WTC11 (cell line): Measurements from ENCODE around the gene LLGL1. TPM values are rescaled to one million over a fixed set of nuclear protein-coding genes. Genes with fewer than 3 reads are reported as not detected.

Source experiments
- ATAC-seq: fragments of 200-7000 bp; cut with Tn5 transposase; 2 replicates; pipeline ENCODE4 v1.10.0; 2021; ENCODE audit warnings: mild to moderate bottlenecking, moderate library complexity
- CTCF ChIA-PET: fragments of 300-600 bp; sonication (Branson Sonifier 250); formaldehyde crosslinking; loops from one replicate; lab custom pipeline; 2021; ENCODE audit warnings: antibody characterized with exemption; lab: Charles Lee
- POLR2A ChIA-PET: fragments of 350-600 bp; sonication (Branson Sonifier 250); formaldehyde crosslinking; loops from one replicate; lab custom pipeline; 2021; ENCODE audit warnings: antibody characterized with exemption; lab: Charles Lee
- DNase-seq: peaks from one replicate; pipeline ENCODE4 v3.0.0; 2021; ENCODE audit warnings: low spot score
- H3K27ac Mint-ChIP-seq: 2 replicates; pipeline ENCODE4 v1.8.0; 2021; ENCODE audit warnings: mixed read lengths
- H3K27me3 Mint-ChIP-seq: 2 replicates; pipeline ENCODE4 v1.8.0; 2021; ENCODE audit warnings: low read depth, mild to moderate bottlenecking, moderate library complexity, mixed read lengths
- H3K36me3 Mint-ChIP-seq: 2 replicates; pipeline ENCODE4 v1.8.0; 2021; ENCODE audit warnings: mixed read lengths
- H3K4me1 Mint-ChIP-seq: 2 replicates; pipeline ENCODE4 v1.8.0; 2022; ENCODE audit warnings: mixed read lengths
- H3K4me3 Mint-ChIP-seq: 2 replicates; pipeline ENCODE4 v1.8.0; 2021; ENCODE audit warnings: mild to moderate bottlenecking, moderate library complexity, mixed read lengths
- H3K9me3 Mint-ChIP-seq: 2 replicates; pipeline ENCODE4 v1.8.0; 2021; ENCODE audit warnings: mixed read lengths
- ATF1 ChIP-seq: sonication (generic); formaldehyde crosslinking; IDR thresholded peaks from 2 replicates; pipeline ENCODE4 v1.8.1; 2023; ENCODE audit warnings: mild to moderate bottlenecking, moderate library complexity, missing genetic modification reagents
- CBFB ChIP-seq: sonication (generic); formaldehyde crosslinking; IDR thresholded peaks from 2 replicates; pipeline ENCODE4 v1.8.1; 2022; ENCODE audit warnings: mild to moderate bottlenecking, low read depth, missing genetic modification reagents
- EMX1 ChIP-seq: fragments of 250-450 bp; sonication (Bioruptor Pico); IDR thresholded peaks from 2 replicates; pipeline ENCODE4 v1.8.0; 2021; ENCODE audit warnings: mild to moderate bottlenecking
- FOXK1 ChIP-seq: sonication (generic); formaldehyde crosslinking; IDR thresholded peaks from 2 replicates; pipeline ENCODE4 v1.8.0; 2022; ENCODE audit warnings: mild to moderate bottlenecking, moderate library complexity, missing genetic modification reagents
- GRHL2 ChIP-seq: fragments of 250-450 bp; sonication (Bioruptor Pico); IDR thresholded peaks from 2 replicates; pipeline ENCODE4 v1.8.0; 2022; ENCODE audit warnings: mild to moderate bottlenecking, moderate library complexity; ENCODE audit not compliant: insufficient replicate concordance, severe bottlenecking
- GTF2I ChIP-seq: fragments of 250-450 bp; sonication (Bioruptor Pico); conservative IDR thresholded peaks from 2 replicates; pipeline ENCODE4 v1.4.0; 2021; ENCODE audit warnings: mild to moderate bottlenecking
- IRF2 ChIP-seq: sonication (generic); formaldehyde crosslinking; IDR thresholded peaks from 2 replicates; pipeline ENCODE4 v1.8.0; 2022; ENCODE audit warnings: low read depth, missing genetic modification reagents, borderline replicate concordance
- JAZF1 ChIP-seq: fragments of 250-450 bp; sonication (Bioruptor Pico); IDR thresholded peaks from 2 replicates; pipeline ENCODE4 v1.9.0; 2021; ENCODE audit warnings: moderate library complexity, mild to moderate bottlenecking, inconsistent platforms
- MXD4 ChIP-seq: fragments of 250-450 bp; sonication (Bioruptor Pico); IDR thresholded peaks from 2 replicates; pipeline ENCODE4 v1.8.0; 2021; ENCODE audit warnings: mild to moderate bottlenecking, moderate library complexity, borderline replicate concordance
- NR2C2 ChIP-seq: sonication (generic); formaldehyde crosslinking; IDR thresholded peaks from 2 replicates; pipeline ENCODE4 v1.8.0; 2022; ENCODE audit warnings: mild to moderate bottlenecking, missing genetic modification reagents
- TEAD1 ChIP-seq: sonication (generic); formaldehyde crosslinking; IDR thresholded peaks from 2 replicates; pipeline ENCODE4 v1.8.0; 2022; ENCODE audit warnings: mild to moderate bottlenecking, missing genetic modification reagents
- ZBTB21 ChIP-seq: sonication (generic); formaldehyde crosslinking; IDR thresholded peaks from 2 replicates; pipeline ENCODE4 v1.8.1; 2023; ENCODE audit warnings: mild to moderate bottlenecking, missing genetic modification reagents, borderline replicate concordance
- ZNF232 ChIP-seq: sonication (generic); formaldehyde crosslinking; IDR thresholded peaks from 2 replicates; pipeline ENCODE4 v1.8.0; 2022; ENCODE audit warnings: mild to moderate bottlenecking, missing genetic modification reagents
- total RNA-seq: library from RNA; stranded (reverse); gene quantifications from 3 replicates; pipeline ENCODE4 v1.2.3, GENCODE V29; 2021
- TF ChIP-seq, protein P1 (sequence below): sonication (generic); formaldehyde crosslinking; IDR thresholded peaks from 2 replicates; pipeline ENCODE4 v1.8.0; 2022; ENCODE audit warnings: mild to moderate bottlenecking, missing genetic modification reagents
- TF ChIP-seq, protein P2 (sequence below): sonication (generic); formaldehyde crosslinking; IDR thresholded peaks from 2 replicates; pipeline ENCODE4 v1.8.0; 2022; ENCODE audit warnings: missing genetic modification reagents
- TF ChIP-seq, protein P3 (sequence below): sonication (generic); formaldehyde crosslinking; conservative IDR thresholded peaks from 2 replicates; pipeline ENCODE4 v1.8.1; 2023; ENCODE audit warnings: mild to moderate bottlenecking, low read depth, missing genetic modification reagents, moderate library complexity
- TF ChIP-seq, protein P4 (sequence below): sonication (generic); formaldehyde crosslinking; IDR thresholded peaks from 2 replicates; pipeline ENCODE4 v1.8.1; 2022; ENCODE audit warnings: mild to moderate bottlenecking, missing genetic modification reagents, moderate library complexity, borderline replicate concordance
- TF ChIP-seq, protein P5 (sequence below): sonication (generic); formaldehyde crosslinking; IDR thresholded peaks from 2 replicates; pipeline ENCODE4 v1.8.0; 2023; ENCODE audit warnings: missing genetic modification reagents

Gene LLGL1
- total RNA-seq, 1 experiment from 2014 or later = 87.8 TPM

DNA sequence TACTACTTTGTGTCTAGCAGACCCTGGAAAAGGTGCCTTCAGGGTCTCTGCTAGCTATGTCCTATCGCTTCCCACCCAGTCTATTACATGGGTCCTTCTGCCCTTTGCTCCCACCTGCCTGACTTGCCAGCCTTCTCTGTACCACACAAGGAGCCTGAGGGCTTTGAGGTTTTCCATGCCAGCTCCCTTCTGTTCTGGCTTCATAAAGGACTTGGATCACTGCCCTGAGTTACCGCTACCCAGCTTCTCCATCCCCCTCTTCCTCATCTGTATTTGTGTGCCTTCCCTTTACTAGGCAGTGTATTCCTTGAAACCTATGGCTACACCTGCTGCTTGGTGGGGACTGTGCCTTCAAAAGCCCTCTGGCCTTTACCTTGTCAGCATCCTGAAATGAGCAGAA, 19.6 kb upstream of the LLGL1 start:
- ATAC-seq = no peak
- TF ChIP-seq, protein P1, sequence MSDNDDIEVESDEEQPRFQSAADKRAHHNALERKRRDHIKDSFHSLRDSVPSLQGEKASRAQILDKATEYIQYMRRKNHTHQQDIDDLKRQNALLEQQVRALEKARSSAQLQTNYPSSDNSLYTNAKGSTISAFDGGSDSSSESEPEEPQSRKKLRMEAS (CRISPR knock-in tag) = no peak
- TF ChIP-seq, protein P2, sequence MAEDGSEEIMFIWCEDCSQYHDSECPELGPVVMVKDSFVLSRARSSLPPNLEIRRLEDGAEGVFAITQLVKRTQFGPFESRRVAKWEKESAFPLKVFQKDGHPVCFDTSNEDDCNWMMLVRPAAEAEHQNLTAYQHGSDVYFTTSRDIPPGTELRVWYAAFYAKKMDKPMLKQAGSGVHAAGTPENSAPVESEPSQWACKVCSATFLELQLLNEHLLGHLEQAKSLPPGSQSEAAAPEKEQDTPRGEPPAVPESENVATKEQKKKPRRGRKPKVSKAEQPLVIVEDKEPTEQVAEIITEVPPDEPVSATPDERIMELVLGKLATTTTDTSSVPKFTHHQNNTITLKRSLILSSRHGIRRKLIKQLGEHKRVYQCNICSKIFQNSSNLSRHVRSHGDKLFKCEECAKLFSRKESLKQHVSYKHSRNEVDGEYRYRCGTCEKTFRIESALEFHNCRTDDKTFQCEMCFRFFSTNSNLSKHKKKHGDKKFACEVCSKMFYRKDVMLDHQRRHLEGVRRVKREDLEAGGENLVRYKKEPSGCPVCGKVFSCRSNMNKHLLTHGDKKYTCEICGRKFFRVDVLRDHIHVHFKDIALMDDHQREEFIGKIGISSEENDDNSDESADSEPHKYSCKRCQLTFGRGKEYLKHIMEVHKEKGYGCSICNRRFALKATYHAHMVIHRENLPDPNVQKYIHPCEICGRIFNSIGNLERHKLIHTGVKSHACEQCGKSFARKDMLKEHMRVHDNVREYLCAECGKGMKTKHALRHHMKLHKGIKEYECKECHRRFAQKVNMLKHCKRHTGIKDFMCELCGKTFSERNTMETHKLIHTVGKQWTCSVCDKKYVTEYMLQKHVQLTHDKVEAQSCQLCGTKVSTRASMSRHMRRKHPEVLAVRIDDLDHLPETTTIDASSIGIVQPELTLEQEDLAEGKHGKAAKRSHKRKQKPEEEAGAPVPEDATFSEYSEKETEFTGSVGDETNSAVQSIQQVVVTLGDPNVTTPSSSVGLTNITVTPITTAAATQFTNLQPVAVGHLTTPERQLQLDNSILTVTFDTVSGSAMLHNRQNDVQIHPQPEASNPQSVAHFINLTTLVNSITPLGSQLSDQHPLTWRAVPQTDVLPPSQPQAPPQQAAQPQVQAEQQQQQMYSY (CRISPR knock-in tag) = no peak
- TF ChIP-seq NR2C2 (CRISPR knock-in tag) = no peak
- no peak for TF ChIP-seq CBFB (CRISPR knock-in tag)
- TF ChIP-seq GTF2I = no peak
- TF ChIP-seq EMX1 = no peak
- DNase-seq = no peak
- H3K36me3 Mint-ChIP-seq = peaks cover 47% of the 10 kb centered on the region
- ChIA-PET POLR2A (no interaction called here), CTCF (no interaction called here)
- no peak overlapping the region for H3K4me3 Mint-ChIP-seq
- no peaks in the 10 kb centered on the region for H3K27me3 Mint-ChIP-seq
- peaks cover 4% of the 10 kb centered on the region; the same call in 1 of the 2 replicates for H3K4me1 Mint-ChIP-seq
- H3K27ac Mint-ChIP-seq = no peak overlapping the region
- no peaks in the 10 kb centered on the region for H3K9me3 Mint-ChIP-seq

DNA sequence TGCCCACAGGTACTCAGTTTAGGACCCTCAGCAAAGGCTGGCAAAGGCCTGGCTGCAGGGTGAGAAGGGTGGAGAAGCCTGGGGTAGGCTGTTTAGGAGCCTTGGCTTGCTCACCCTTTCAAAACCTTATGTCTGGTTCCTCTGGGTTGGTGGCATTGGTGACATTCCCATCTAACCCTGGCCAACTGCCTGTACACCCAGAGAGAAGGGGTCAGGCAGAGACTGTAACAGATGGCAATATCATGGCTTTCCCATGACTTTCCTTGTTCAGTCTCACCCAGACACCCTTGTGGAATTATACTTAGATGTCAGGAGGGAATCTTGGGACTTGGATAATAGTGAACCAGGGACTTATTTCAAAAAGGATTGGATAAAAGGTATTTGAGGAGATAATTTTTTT, 18.5 kb upstream of the LLGL1 start:
- no peak overlapping the region for H3K4me3 Mint-ChIP-seq
- no peaks in the 10 kb centered on the region for H3K27me3 Mint-ChIP-seq
- ChIA-PET CTCF (no interaction called here), POLR2A (no interaction called here)
- peaks cover 44% of the 10 kb centered on the region for H3K36me3 Mint-ChIP-seq
- no peak overlapping the region for H3K27ac Mint-ChIP-seq
- H3K9me3 Mint-ChIP-seq = no peaks in the 10 kb centered on the region
- DNase-seq (no peak), ATAC-seq (no peak)
- TF ChIP-seq TEAD1 (CRISPR knock-in tag) (no peak), GTF2I (no peak), JAZF1 (CRISPR knock-in tag) (no peak), EMX1 (no peak)
- TF ChIP-seq, protein P3, sequence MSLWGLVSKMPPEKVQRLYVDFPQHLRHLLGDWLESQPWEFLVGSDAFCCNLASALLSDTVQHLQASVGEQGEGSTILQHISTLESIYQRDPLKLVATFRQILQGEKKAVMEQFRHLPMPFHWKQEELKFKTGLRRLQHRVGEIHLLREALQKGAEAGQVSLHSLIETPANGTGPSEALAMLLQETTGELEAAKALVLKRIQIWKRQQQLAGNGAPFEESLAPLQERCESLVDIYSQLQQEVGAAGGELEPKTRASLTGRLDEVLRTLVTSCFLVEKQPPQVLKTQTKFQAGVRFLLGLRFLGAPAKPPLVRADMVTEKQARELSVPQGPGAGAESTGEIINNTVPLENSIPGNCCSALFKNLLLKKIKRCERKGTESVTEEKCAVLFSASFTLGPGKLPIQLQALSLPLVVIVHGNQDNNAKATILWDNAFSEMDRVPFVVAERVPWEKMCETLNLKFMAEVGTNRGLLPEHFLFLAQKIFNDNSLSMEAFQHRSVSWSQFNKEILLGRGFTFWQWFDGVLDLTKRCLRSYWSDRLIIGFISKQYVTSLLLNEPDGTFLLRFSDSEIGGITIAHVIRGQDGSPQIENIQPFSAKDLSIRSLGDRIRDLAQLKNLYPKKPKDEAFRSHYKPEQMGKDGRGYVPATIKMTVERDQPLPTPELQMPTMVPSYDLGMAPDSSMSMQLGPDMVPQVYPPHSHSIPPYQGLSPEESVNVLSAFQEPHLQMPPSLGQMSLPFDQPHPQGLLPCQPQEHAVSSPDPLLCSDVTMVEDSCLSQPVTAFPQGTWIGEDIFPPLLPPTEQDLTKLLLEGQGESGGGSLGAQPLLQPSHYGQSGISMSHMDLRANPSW (CRISPR knock-in tag) = no peak
- peaks cover 4% of the 10 kb centered on the region; the same call in 1 of the 2 replicates for H3K4me1 Mint-ChIP-seq

DNA sequence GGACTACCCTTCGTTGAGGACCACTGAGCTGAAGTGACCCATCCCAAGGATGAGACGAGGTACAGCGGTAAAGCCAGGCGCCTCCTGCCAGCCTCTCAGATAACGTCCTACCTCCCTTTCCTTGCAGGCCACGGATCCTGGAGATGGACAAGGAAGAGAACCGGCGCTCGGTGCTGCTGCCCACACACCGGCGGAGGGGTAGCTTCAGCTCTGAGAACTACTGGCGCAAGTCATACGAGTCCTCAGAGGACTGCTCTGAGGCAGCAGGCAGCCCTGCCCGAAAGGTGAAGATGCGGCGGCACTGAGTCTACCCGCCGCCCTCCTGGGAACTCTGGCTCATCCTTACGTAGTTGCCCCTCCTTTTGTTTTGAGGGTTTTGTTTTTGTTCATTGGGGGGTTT, 17.3 kb upstream of the LLGL1 start:
- ATAC-seq = no peak

More for the DNA sequence above, 17.3 kb upstream of the LLGL1 start:
- POLR2A ChIA-PET = no interaction called here
- no peak overlapping the region for H3K4me3 Mint-ChIP-seq
- CTCF ChIA-PET = no interaction called here
- no peaks in the 10 kb centered on the region for H3K27me3 Mint-ChIP-seq
- DNase-seq = no peak
- H3K36me3 Mint-ChIP-seq = peaks cover 44% of the 10 kb centered on the region
- peaks cover 4% of the 10 kb centered on the region; the same call in 1 of the 2 replicates for H3K4me1 Mint-ChIP-seq
- H3K27ac Mint-ChIP-seq = no peak overlapping the region
- H3K9me3 Mint-ChIP-seq = no peaks in the 10 kb centered on the region
- TF ChIP-seq GRHL2 (CRISPR knock-in tag) (no peak), ATF1 (no peak), IRF2 (CRISPR knock-in tag) (no peak), MXD4 (CRISPR knock-in tag) (no peak), ZBTB21 (no peak), ZNF232 (CRISPR knock-in tag) (no peak), FOXK1 (CRISPR knock-in tag) (no peak)
- TF ChIP-seq, protein P4, sequence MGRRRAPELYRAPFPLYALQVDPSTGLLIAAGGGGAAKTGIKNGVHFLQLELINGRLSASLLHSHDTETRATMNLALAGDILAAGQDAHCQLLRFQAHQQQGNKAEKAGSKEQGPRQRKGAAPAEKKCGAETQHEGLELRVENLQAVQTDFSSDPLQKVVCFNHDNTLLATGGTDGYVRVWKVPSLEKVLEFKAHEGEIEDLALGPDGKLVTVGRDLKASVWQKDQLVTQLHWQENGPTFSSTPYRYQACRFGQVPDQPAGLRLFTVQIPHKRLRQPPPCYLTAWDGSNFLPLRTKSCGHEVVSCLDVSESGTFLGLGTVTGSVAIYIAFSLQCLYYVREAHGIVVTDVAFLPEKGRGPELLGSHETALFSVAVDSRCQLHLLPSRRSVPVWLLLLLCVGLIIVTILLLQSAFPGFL (CRISPR knock-in tag) = no peak
- TF ChIP-seq, protein P5, sequence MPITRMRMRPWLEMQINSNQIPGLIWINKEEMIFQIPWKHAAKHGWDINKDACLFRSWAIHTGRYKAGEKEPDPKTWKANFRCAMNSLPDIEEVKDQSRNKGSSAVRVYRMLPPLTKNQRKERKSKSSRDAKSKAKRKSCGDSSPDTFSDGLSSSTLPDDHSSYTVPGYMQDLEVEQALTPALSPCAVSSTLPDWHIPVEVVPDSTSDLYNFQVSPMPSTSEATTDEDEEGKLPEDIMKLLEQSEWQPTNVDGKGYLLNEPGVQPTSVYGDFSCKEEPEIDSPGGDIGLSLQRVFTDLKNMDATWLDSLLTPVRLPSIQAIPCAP (CRISPR knock-in tag) = no peak
- TF ChIP-seq, protein P1 (CRISPR knock-in tag) = no peak
